Measurements from ENCODE around the gene SLK. TPM values are rescaled to one million over a fixed set of nuclear protein-coding genes. Genes with fewer than 3 reads are reported as not detected.
A peak's percentile ranks its signal among the peaks of the same experiment; 100 is the strongest.

SLK gene
- polyA plus RNA-seq, 1 of the 3 experiments (the other 2 are of a cell fraction) = 4.0 TPM

DNA sequence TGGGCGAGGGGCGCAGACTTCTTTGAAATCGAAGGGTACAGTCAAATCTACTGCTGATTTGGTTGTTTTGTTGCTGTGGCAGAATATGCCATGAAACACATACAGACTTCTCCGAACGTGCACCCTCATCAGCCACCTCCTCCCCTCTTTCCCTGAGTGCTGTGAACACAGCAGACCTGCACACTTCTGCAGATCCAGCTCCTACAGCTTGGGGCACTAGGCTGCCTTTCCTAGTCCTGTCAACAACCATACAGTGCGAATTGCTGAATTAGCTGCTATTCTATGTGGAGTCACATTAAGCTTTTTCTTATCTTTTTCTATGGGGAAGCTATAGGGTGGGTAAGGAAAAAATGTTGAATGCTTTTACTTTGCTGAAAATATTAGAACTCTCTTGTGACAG is 61.2 kb downstream of the SLK start:
- Histone ChIP-seq H3K4me1 (ENCODE audit: control insufficient read depth in 1 of 2, insufficient read depth in 2 of 2, low read depth in 1 of 2, low read length in 1 of 2) (no peaks in the 10 kb centered on the region; a peak in 1 of 4 replicates), H3F3A (replicated peaks; ENCODE audit: insufficient read depth) (peaks cover 7% of the 10 kb centered on the region), H4K20me1 (ENCODE audit: insufficient read depth) (no peaks in the 10 kb centered on the region), H3K4me2 (no peak overlapping the region), H3K27me3 (ENCODE audit: insufficient read depth) (no peaks in the 10 kb centered on the region), H2AFZ (ENCODE audit: low read depth) (no peak overlapping the region), H3K36me3 (replicated peaks in 1 of 2; ENCODE audit: control insufficient read depth in 1 of 2, insufficient read depth in 2 of 2, low read length in 1 of 2) (peaks cover 50 to 55% of the 10 kb centered on the region in 2 experiments), H3K4me3 (ENCODE audit: low read depth in 2 of 2, low read length in 1 of 2) (no peak overlapping the region), H3K27ac (ENCODE audit: low read depth in 2 of 2, low read length in 1 of 2) (no peak overlapping the region), H3K9me3 (no peaks in the 10 kb centered on the region), H3K9ac (no peak overlapping the region), H3K9me2 (no peaks in the 10 kb centered on the region), H3K79me2 (ENCODE audit: insufficient read depth) (no peaks in the 10 kb centered on the region)
- 96% methylated on average over 6 of the region's 6 CpGs for WGBS (ENCODE audit: low lambda C conversion rate)
- TF ChIP-seq RFX5 (IDR thresholded peaks at IDR 0.05; ENCODE audit: low read length) (no peak), FOXM1 (IDR thresholded peaks at IDR 0.05; ENCODE audit: low read depth) (no peak), SMC3 (IDR thresholded peaks at IDR 0.05; ENCODE audit: low read depth, low read length) (peak; percentile 14; the same call in 1 of the 2 replicates), RAD21 (IDR thresholded peaks at IDR 0.05; ENCODE audit: low read length) (peak; percentile 19; the same call in 1 of the 2 replicates)
- TF ChIP-seq, protein P1, sequence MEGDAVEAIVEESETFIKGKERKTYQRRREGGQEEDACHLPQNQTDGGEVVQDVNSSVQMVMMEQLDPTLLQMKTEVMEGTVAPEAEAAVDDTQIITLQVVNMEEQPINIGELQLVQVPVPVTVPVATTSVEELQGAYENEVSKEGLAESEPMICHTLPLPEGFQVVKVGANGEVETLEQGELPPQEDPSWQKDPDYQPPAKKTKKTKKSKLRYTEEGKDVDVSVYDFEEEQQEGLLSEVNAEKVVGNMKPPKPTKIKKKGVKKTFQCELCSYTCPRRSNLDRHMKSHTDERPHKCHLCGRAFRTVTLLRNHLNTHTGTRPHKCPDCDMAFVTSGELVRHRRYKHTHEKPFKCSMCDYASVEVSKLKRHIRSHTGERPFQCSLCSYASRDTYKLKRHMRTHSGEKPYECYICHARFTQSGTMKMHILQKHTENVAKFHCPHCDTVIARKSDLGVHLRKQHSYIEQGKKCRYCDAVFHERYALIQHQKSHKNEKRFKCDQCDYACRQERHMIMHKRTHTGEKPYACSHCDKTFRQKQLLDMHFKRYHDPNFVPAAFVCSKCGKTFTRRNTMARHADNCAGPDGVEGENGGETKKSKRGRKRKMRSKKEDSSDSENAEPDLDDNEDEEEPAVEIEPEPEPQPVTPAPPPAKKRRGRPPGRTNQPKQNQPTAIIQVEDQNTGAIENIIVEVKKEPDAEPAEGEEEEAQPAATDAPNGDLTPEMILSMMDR (IDR thresholded peaks at IDR 0.05) = peak; percentile 33
- ChIA-PET POLR2A (no interaction called here), CTCF (interaction anchor here (0.7 to 1.7 kb wide), 10 partner anchors 10 to 143 kb away, joined by 3 to 6 read pairs (median 3); partner anchors contain the start of gene SFR1)
- DNase-seq = peak; percentile 43

DNA sequence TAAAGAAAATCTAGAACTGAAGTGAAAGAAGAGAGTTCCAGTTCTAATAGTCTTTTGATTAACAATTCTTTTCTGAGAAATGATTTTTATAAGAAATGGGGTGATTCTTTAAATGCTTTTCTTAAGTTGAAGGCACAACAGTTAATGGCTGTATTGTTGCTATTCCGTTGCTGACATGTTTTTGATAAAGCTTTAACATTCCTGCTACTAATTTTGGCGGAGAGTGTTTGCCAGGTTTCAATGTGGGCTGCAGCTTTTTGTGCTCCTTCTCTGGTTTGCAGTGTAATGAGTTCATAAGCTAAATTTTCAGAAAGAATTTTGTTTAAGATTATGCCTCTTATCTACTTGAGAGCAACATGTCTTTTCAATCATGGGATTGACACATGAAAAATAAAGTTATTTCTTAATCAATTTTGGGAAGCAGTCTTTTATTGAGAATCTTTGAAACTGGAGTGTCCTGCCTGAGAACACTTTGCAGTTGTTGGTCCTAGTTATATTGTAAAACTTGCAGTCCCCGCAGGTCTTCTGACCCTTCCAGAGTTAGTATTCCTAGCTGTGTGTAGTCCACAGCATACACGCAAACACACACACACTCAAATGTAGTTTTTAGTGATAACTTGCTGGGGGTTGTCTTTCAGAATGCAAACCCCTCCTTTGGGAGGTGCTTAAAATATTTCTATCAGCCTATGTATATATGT is 62.0 kb downstream of the SLK start:
- TF ChIP-seq, protein P2, sequence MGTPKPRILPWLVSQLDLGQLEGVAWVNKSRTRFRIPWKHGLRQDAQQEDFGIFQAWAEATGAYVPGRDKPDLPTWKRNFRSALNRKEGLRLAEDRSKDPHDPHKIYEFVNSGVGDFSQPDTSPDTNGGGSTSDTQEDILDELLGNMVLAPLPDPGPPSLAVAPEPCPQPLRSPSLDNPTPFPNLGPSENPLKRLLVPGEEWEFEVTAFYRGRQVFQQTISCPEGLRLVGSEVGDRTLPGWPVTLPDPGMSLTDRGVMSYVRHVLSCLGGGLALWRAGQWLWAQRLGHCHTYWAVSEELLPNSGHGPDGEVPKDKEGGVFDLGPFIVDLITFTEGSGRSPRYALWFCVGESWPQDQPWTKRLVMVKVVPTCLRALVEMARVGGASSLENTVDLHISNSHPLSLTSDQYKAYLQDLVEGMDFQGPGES (IDR thresholded peaks at IDR 0.05; ENCODE audit: low read depth, low read length) = no peak
- TF ChIP-seq RXRA (IDR thresholded peaks at IDR 0.05; ENCODE audit: borderline replicate concordance, low read depth) (no peak), POLR2AphosphoS5 (IDR thresholded peaks at IDR 0.05; ENCODE audit: low read depth, low read length) (no peak), GATA2 (CRISPR knock-in tag; IDR thresholded peaks at IDR 0.05) (no peak)
- TF ChIP-seq, protein P3, sequence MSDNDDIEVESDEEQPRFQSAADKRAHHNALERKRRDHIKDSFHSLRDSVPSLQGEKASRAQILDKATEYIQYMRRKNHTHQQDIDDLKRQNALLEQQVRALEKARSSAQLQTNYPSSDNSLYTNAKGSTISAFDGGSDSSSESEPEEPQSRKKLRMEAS (IDR thresholded peaks at IDR 0.05; ENCODE audit: low read depth) = no peak
- 94% methylated on average over 4 of the region's 4 CpGs for WGBS (ENCODE audit: low lambda C conversion rate)
- no peaks in the 10 kb centered on the region; a peak in 1 of 4 replicates for H3K4me1 ChIP-seq (ENCODE audit: control insufficient read depth in 1 of 2, insufficient read depth in 2 of 2, low read depth in 1 of 2, low read length in 1 of 2)
- H4K20me1 ChIP-seq (ENCODE audit: insufficient read depth) = no peaks in the 10 kb centered on the region
- DNase-seq = no peak
- H3K9me3 ChIP-seq = no peaks in the 10 kb centered on the region
- peaks cover 44 to 47% of the 10 kb centered on the region in 2 experiments for H3K36me3 ChIP-seq (replicated peaks in 1 of 2; ENCODE audit: control insufficient read depth in 1 of 2, insufficient read depth in 2 of 2, low read length in 1 of 2)
- H3K27me3 ChIP-seq (ENCODE audit: insufficient read depth) = no peaks in the 10 kb centered on the region
- ChIA-PET CTCF (interaction anchor here (0.7 to 1.7 kb wide), 11 partner anchors 11 to 144 kb away, joined by 3 to 6 read pairs (median 3); partner anchors contain the start of gene SFR1), POLR2A (no interaction called here)
- no peaks in the 10 kb centered on the region for H3K9me2 ChIP-seq
- peaks cover 7% of the 10 kb centered on the region for H3F3A ChIP-seq (replicated peaks; ENCODE audit: insufficient read depth)
- H3K79me2 ChIP-seq (ENCODE audit: insufficient read depth) = no peaks in the 10 kb centered on the region
- no peak overlapping the region for H3K9ac ChIP-seq
- H3K4me3 ChIP-seq (ENCODE audit: low read depth in 2 of 2, low read length in 1 of 2) = no peak overlapping the region
- H3K27ac ChIP-seq (ENCODE audit: low read depth in 2 of 2, low read length in 1 of 2) = no peak overlapping the region
- H2AFZ ChIP-seq (ENCODE audit: low read depth) = no peak overlapping the region
- H3K4me2 ChIP-seq = no peak overlapping the region
